Glutamatergic neuron (in vitro differentiated cells): ENCODE data around the gene BCDIN3D. TPM values are rescaled to one million over a fixed set of nuclear protein-coding genes. Genes with fewer than 3 reads are reported as not detected.
A peak's percentile ranks its signal among the peaks of the same experiment; 100 is the strongest.

Experiments
- DNase-seq: peaks from one replicate; pipeline ENCODE4 v3.0.0; 2022
- H3K27ac Mint-ChIP-seq: one replicate; pipeline ENCODE4 v1.8.0; 2020; ENCODE audit warnings: mild to moderate bottlenecking, mixed read lengths, inconsistent platforms; ENCODE audit not compliant: unreplicated experiment
- H3K27me3 Mint-ChIP-seq: one replicate; pipeline ENCODE4 v1.8.0; 2020; ENCODE audit warnings: mild to moderate bottlenecking, moderate library complexity, mixed read lengths, inconsistent platforms; ENCODE audit not compliant: unreplicated experiment
- H3K36me3 Mint-ChIP-seq: one replicate; pipeline ENCODE4 v1.8.0; 2020; ENCODE audit warnings: mild to moderate bottlenecking, mixed read lengths, inconsistent platforms; ENCODE audit not compliant: unreplicated experiment
- H3K4me1 Mint-ChIP-seq: one replicate; pipeline ENCODE4 v1.8.0; 2020; ENCODE audit warnings: mild to moderate bottlenecking, low read depth, mixed read lengths, inconsistent platforms; ENCODE audit not compliant: unreplicated experiment
- H3K4me3 Mint-ChIP-seq: one replicate; pipeline ENCODE4 v1.8.0; 2020; ENCODE audit warnings: mild to moderate bottlenecking, mixed read lengths, inconsistent platforms; ENCODE audit not compliant: unreplicated experiment
- H3K9me3 Mint-ChIP-seq: one replicate; pipeline ENCODE4 v1.8.0; 2020; ENCODE audit warnings: mild to moderate bottlenecking, moderate library complexity, mixed read lengths, inconsistent platforms; ENCODE audit not compliant: unreplicated experiment
- CTCF ChIP-seq: fragments of 200-600 bp; sonication (generic); IDR thresholded peaks from one replicate; pipeline ENCODE4 v1.5.0; 2021; ENCODE audit not compliant: partially characterized antibody, unreplicated experiment
- total RNA-seq: library from RNA; stranded (reverse); fragmentation: NEBNext Ultra II Directional; extraction: Animal tissue kit (Norgen Biotek cat#: 25700); gene quantifications from one replicate; pipeline ENCODE4 v1.2.1, GENCODE V29; 2021; ENCODE audit not compliant: unreplicated experiment

The BCDIN3D gene
- total RNA-seq, 1 donor from 2014 or later, result 5.9 TPM

- H3K27ac Mint-ChIP-seq, result no peak overlapping the region
- H3K36me3 Mint-ChIP-seq, result peaks cover 5% of the 10 kb centered on the region
- peaks cover 6% of the 10 kb centered on the region for H3K27me3 Mint-ChIP-seq
- no peak for TF ChIP-seq CTCF
- H3K4me3 Mint-ChIP-seq, result no peak overlapping the region
- peaks cover 4% of the 10 kb centered on the region for H3K9me3 Mint-ChIP-seq
- DNase-seq, result no peak
- no peaks in the 10 kb centered on the region for H3K4me1 Mint-ChIP-seq
Observed at GRCh38 chr12:49854976-49855375, 12.1 kb upstream of the BCDIN3D start.

- H3K4me1 Mint-ChIP-seq, result no peaks in the 10 kb centered on the region
- TF ChIP-seq CTCF, result no peak
- peak overlapping the region; percentile 35 for H3K4me3 Mint-ChIP-seq
- peaks cover 4% of the 10 kb centered on the region for H3K27me3 Mint-ChIP-seq
- no peaks in the 10 kb centered on the region for H3K36me3 Mint-ChIP-seq
- H3K9me3 Mint-ChIP-seq, result peaks cover 2% of the 10 kb centered on the region
- no peak overlapping the region for H3K27ac Mint-ChIP-seq
- no peak for DNase-seq
Observed at GRCh38 chr12:49853671-49854070, 10.8 kb upstream of the BCDIN3D start.

GRCh38 chr12:49847161-49847560 lies 4.3 kb upstream of the BCDIN3D start:
- peaks cover 1% of the 10 kb centered on the region for H3K9me3 Mint-ChIP-seq
- peaks cover 1% of the 10 kb centered on the region for H3K4me1 Mint-ChIP-seq
- no peaks in the 10 kb centered on the region for H3K36me3 Mint-ChIP-seq
- no peak overlapping the region for H3K4me3 Mint-ChIP-seq
- H3K27ac Mint-ChIP-seq, result no peak overlapping the region
- no peak for TF ChIP-seq CTCF
- peaks cover 5% of the 10 kb centered on the region for H3K27me3 Mint-ChIP-seq
- DNase-seq, result no peak

- H3K4me3 Mint-ChIP-seq, result no peak overlapping the region
- peaks cover 3% of the 10 kb centered on the region for H3K27me3 Mint-ChIP-seq
- TF ChIP-seq CTCF, result no peak
- H3K4me1 Mint-ChIP-seq, result peaks cover 8% of the 10 kb centered on the region
- no peak for DNase-seq
- H3K36me3 Mint-ChIP-seq, result no peaks in the 10 kb centered on the region
- H3K9me3 Mint-ChIP-seq, result peaks cover 1% of the 10 kb centered on the region
- no peak overlapping the region for H3K27ac Mint-ChIP-seq
Observed at GRCh38 chr12:49846032-49846431, 3.1 kb upstream of the BCDIN3D start.

- H3K36me3 Mint-ChIP-seq, result no peaks in the 10 kb centered on the region
- peaks cover 5% of the 10 kb centered on the region for H3K27me3 Mint-ChIP-seq
- peaks cover 8% of the 10 kb centered on the region for H3K4me1 Mint-ChIP-seq
- H3K27ac Mint-ChIP-seq, result no peak overlapping the region
- no peak for TF ChIP-seq CTCF
- no peak overlapping the region for H3K4me3 Mint-ChIP-seq
- no peak for DNase-seq
- H3K9me3 Mint-ChIP-seq, result peaks cover 3% of the 10 kb centered on the region
Observed at GRCh38 chr12:49843876-49844437, 1.1 kb upstream of the BCDIN3D start.
